H1 (cell line): Measurements from ENCODE around the gene CATSPERD. TPM values are rescaled to one million over a fixed set of nuclear protein-coding genes. Genes with fewer than 3 reads are reported as not detected.

Experiments
- CTCF ChIA-PET: fragments of 300-600 bp; sonication (Branson Sonifier 250); formaldehyde crosslinking; loops from one replicate; lab custom pipeline; 2021; ENCODE audit not compliant: partially characterized antibody; lab: Charles Lee
- POLR2A ChIA-PET: fragments of 300-600 bp; sonication (Branson Sonifier 250); formaldehyde crosslinking; loops from one replicate; lab custom pipeline; 2021; ENCODE audit warnings: inconsistent platforms; ENCODE audit not compliant: partially characterized antibody; lab: Charles Lee
- DNase-seq, 2 experiments: peaks; one replicate each; pipeline versions ENCODE4 v3.0.0 to v3.0.0-alpha.2; 2010 to 2022; ENCODE audit warnings: low spot score in 2 of 2, low read depth in 1 of 2, mixed read lengths in 1 of 2
- FAIRE-seq: peaks from 2 replicates; lab custom pipeline; 2011; peaks lifted over from hg19 to GRCh38; lab: Jason Lieb, UNC
- H2AFZ ChIP-seq: 2 replicates; pipeline ENCODE4 v1.8.1; 2012; ENCODE audit warnings: low read length, inconsistent platforms
- H2AK5ac ChIP-seq: 2 replicates; pipeline ENCODE4 v1.6.1; 2013; ENCODE audit warnings: low read depth, low read length
- H2BK120ac ChIP-seq: replicated peaks from 2 replicates; pipeline ENCODE3; 2013; ENCODE audit warnings: low read depth, low read length, inconsistent platforms
- H2BK12ac ChIP-seq: 2 replicates; pipeline ENCODE4 v1.6.1; 2013; ENCODE audit warnings: low read depth, low read length
- H2BK15ac ChIP-seq: 2 replicates; pipeline ENCODE4 v1.6.1; 2013; ENCODE audit warnings: low read length
- H2BK20ac ChIP-seq: 2 replicates; pipeline ENCODE4 v1.6.1; 2013; ENCODE audit warnings: low read length
- H2BK5ac ChIP-seq: 2 replicates; pipeline ENCODE4 v1.6.1; 2013; ENCODE audit warnings: low read depth, low read length
- H3K14ac ChIP-seq: 2 replicates; pipeline ENCODE4 v1.6.1; 2013; ENCODE audit warnings: inconsistent platforms; ENCODE audit not compliant: insufficient read length
- H3K18ac ChIP-seq: 2 replicates; pipeline ENCODE4 v1.6.1; 2013; ENCODE audit warnings: low read length; ENCODE audit errors: extremely low read depth
- H3K23ac ChIP-seq: 2 replicates; pipeline ENCODE4 v1.6.1; 2013; ENCODE audit warnings: inconsistent platforms; ENCODE audit not compliant: insufficient read length
- H3K23me2 ChIP-seq: 2 replicates; pipeline ENCODE4 v1.6.1; 2013; ENCODE audit warnings: low read depth, low read length
- H3K27ac ChIP-seq: 2 replicates; pipeline ENCODE4 v1.6.1; 2011; ENCODE audit warnings: low read depth, low read length, inconsistent platforms
- H3K27me3 ChIP-seq, 4 experiments: replicated peaks in 1 of 4; 1 replicate in 1 of 4; 2 replicates in 3 of 4; pipeline versions ENCODE4 v1.6.1 to v1.8.1; 2011 to 2013; ENCODE audit warnings: low read length in 3 of 4, mild to moderate bottlenecking in 3 of 4, inconsistent platforms in 2 of 4, mixed read lengths in 2 of 4, moderate library complexity in 1 of 4; ENCODE audit not compliant: control insufficient read depth in 3 of 4, insufficient read depth in 3 of 4; ENCODE audit errors: extremely low read depth in 1 of 4
- H3K36me3 ChIP-seq, 4 experiments: 2 replicates each; pipeline versions ENCODE4 v1.6.1 to v1.8.1; 2011 to 2013; ENCODE audit warnings: mild to moderate bottlenecking in 4 of 4, low read length in 3 of 4, moderate library complexity in 2 of 4, control low read depth in 1 of 4, inconsistent platforms in 1 of 4; ENCODE audit not compliant: insufficient read depth in 4 of 4, control insufficient read depth in 2 of 4
- H3K4ac ChIP-seq: replicated peaks from 2 replicates; pipeline ENCODE3; 2013; ENCODE audit warnings: low read length, low read depth, mixed read lengths, inconsistent platforms; ENCODE audit not compliant: insufficient read length
- H3K4me1 ChIP-seq, 4 experiments: replicated peaks in 1 of 4; 1 replicate in 1 of 4; 2 replicates in 3 of 4; pipeline versions ENCODE4 v1.6.1 to v1.8.1; 2011 to 2013; ENCODE audit warnings: low read length in 3 of 4, inconsistent platforms in 2 of 4, mixed read lengths in 1 of 4; ENCODE audit not compliant: insufficient read depth in 4 of 4, control insufficient read depth in 3 of 4
- H3K4me2 ChIP-seq, 2 experiments: 2 replicates each; pipeline versions ENCODE4 v1.6.1 to v1.8.1; 2011 to 2013; ENCODE audit warnings: low read depth in 2 of 2, low read length in 2 of 2, control low read depth in 1 of 2, inconsistent platforms in 1 of 2, mild to moderate bottlenecking in 1 of 2; ENCODE audit not compliant: insufficient read depth in 1 of 2
- H3K4me3 ChIP-seq, 4 experiments: fragments of 200-600, 300-600 bp in 1 of 4; sonication (generic), shearing (Covaris generic), sonication (Bioruptor Twin) in 1 of 4; 2 replicates each; pipeline versions ENCODE4 v1.5.1 to v1.8.1; 2011 to 2016; ENCODE audit warnings: low read length in 4 of 4, low read depth in 3 of 4, control low read depth in 2 of 4, inconsistent platforms in 2 of 4, mild to moderate bottlenecking in 2 of 4, mixed read lengths in 1 of 4, moderate library complexity in 1 of 4; ENCODE audit not compliant: insufficient read depth in 2 of 4; ENCODE audit errors: extremely low read depth in 1 of 4
- H3K56ac ChIP-seq: replicated peaks from 2 replicates; pipeline ENCODE3; 2013; ENCODE audit warnings: low read depth, mild to moderate bottlenecking, mixed read lengths, low read length, inconsistent platforms; ENCODE audit not compliant: insufficient read length
- H3K79me1 ChIP-seq: 2 replicates; pipeline ENCODE4 v1.6.1; 2013; ENCODE audit warnings: low read depth, low read length, control low read depth
- H3K79me2 ChIP-seq, 2 experiments: 2 replicates each; pipeline versions ENCODE4 v1.6.1 to v1.8.1; 2012 to 2013; ENCODE audit warnings: low read length in 2 of 2, mild to moderate bottlenecking in 2 of 2, inconsistent platforms in 1 of 2; ENCODE audit not compliant: insufficient read depth in 2 of 2, control insufficient read depth in 1 of 2
- H3K9ac ChIP-seq, 4 experiments: replicated peaks in 1 of 4; 1 replicate in 1 of 4; 2 replicates in 3 of 4; pipeline versions ENCODE4 v1.6.1 to v1.8.1; 2011 to 2013; ENCODE audit warnings: low read depth in 3 of 4, low read length in 3 of 4, control low read depth in 2 of 4, mild to moderate bottlenecking in 2 of 4, moderate library complexity in 2 of 4, inconsistent platforms in 1 of 4; ENCODE audit errors: extremely low read depth in 1 of 4
- H3K9me3 ChIP-seq, 2 experiments: 2 replicates each; pipeline versions ENCODE4 v1.6.1 to v1.8.1; 2012 to 2013; ENCODE audit warnings: mild to moderate bottlenecking in 2 of 2, moderate library complexity in 2 of 2, control low read depth in 1 of 2, inconsistent platforms in 1 of 2, low read depth in 1 of 2, low read length in 1 of 2, mixed read lengths in 1 of 2; ENCODE audit not compliant: insufficient read depth in 2 of 2
- H4K20me1 ChIP-seq, 2 experiments: replicated peaks in 1 of 2; 2 replicates each; pipeline versions ENCODE3 to v1.8.1; 2011 to 2013; ENCODE audit warnings: inconsistent platforms in 2 of 2, low read length in 2 of 2, mild to moderate bottlenecking in 1 of 2; ENCODE audit not compliant: insufficient read depth in 2 of 2, control insufficient read depth in 1 of 2
- H4K5ac ChIP-seq: 2 replicates; pipeline ENCODE4 v1.6.1; 2013; ENCODE audit warnings: low read length, low read depth, mixed read lengths, inconsistent platforms; ENCODE audit not compliant: insufficient read length
- H4K8ac ChIP-seq: 2 replicates; pipeline ENCODE4 v1.8.0; 2013; ENCODE audit warnings: mild to moderate bottlenecking, moderate library complexity, low read length, inconsistent platforms; ENCODE audit not compliant: insufficient read depth; ENCODE audit errors: extremely low read depth
- H4K91ac ChIP-seq: replicated peaks from 2 replicates; pipeline ENCODE3; 2013; ENCODE audit warnings: low read length, mixed read lengths, inconsistent platforms; ENCODE audit not compliant: insufficient read length
- E2F6 ChIP-seq: IDR thresholded peaks from 2 replicates; pipeline ENCODE4 v1.6.1; 2012; ENCODE audit warnings: inconsistent platforms
- EZH2 ChIP-seq: fragments of 200-600 bp; sonication (generic); IDR thresholded peaks from 2 replicates; pipeline ENCODE4 v1.7.1; 2012; ENCODE audit warnings: low read depth, mild to moderate bottlenecking, moderate library complexity, low read length, inconsistent platforms; ENCODE audit not compliant: severe bottlenecking
- KDM5A ChIP-seq: fragments of 200-600 bp; IDR thresholded peaks from 2 replicates; pipeline ENCODE4 v1.7.1; 2012; ENCODE audit warnings: mild to moderate bottlenecking, low read length, inconsistent platforms, mixed read lengths
- MAX ChIP-seq: IDR thresholded peaks from 2 replicates; pipeline ENCODE4 v1.6.1; 2012; ENCODE audit warnings: inconsistent platforms
- TAF7 ChIP-seq: optimal IDR thresholded peaks from 2 replicates; pipeline ENCODE3; 2011; ENCODE audit warnings: low read depth, mild to moderate bottlenecking, inconsistent platforms, low read length, moderate library complexity, borderline replicate concordance
- TEAD4 ChIP-seq: IDR thresholded peaks from 2 replicates; pipeline ENCODE4 v1.6.1; 2012; ENCODE audit warnings: low read depth, low read length, inconsistent platforms, mixed read lengths
- WGBS, 2 experiments: shearing (Covaris generic) in 1 of 2; methylation state at CpG; one replicate each; pipeline versions ENCODE4 v1.1.6 to v1.1.7; 2013 to 2015; ENCODE audit warnings: low lambda C conversion rate in 2 of 2, mixed read lengths in 2 of 2, inconsistent platforms in 1 of 2, low coverage in 1 of 2, missing lambda C conversion rate in 1 of 2; ENCODE audit not compliant: insufficient replicate concordance in 2 of 2, insufficient coverage in 1 of 2, insufficient read length in 1 of 2; ENCODE audit errors: extremely low coverage in 1 of 2, missing lambda C conversion rate in 1 of 2; 5-methylcytosine and 5-hydroxymethylcytosine counted together
- polyA plus RNA-seq, 7 experiments: library from polyadenylated mRNA; depleted of rRNA in 3 of 7; stranded (reverse) in 5 of 7; unstranded in 2 of 7; fragments of >200 nt in 5 of 7; fragments of 200-250 nt in 2 of 7; gene quantifications; 1 replicate in 5 of 7; 2 replicates in 1 of 7; 4 replicates in 1 of 7; pipeline versions ENCODE4 v1.2.1 to v1.2.3, GENCODE V29; 2011 to 2013; ENCODE audit warnings: missing spikeins in 2 of 7, mixed read lengths in 2 of 7
- total RNA-seq: library from RNA; stranded (reverse); fragmentation: NEBNext Ultra II Directional; extraction: Animal tissue kit (Norgen Biotek cat#: 25700); gene quantifications from 2 replicates; pipeline ENCODE4 v1.2.1, GENCODE V29; 2021

The CATSPERD gene
- total and polyA plus RNA-seq, 2 of the 8 experiments (the other 6 are each of a cell fraction or from before 2014, with no cell fraction given): 0.12 TPM; not detected in 1

- peak overlapping the region; percentile 69 for H2AFZ ChIP-seq
- no peak overlapping the region for H2AK5ac ChIP-seq
- peak overlapping the region; percentile 93; the same call in 1 of the 2 replicates for H2BK20ac ChIP-seq
- no peak overlapping the region for H3K14ac ChIP-seq
- DNase-seq (no peak), FAIRE-seq (no peak)
- H3K9ac ChIP-seq: no peak overlapping the region; a peak in 1 of 7 replicates
- peak overlapping the region; percentile 95 for H4K91ac ChIP-seq
- CTCF ChIA-PET: interaction anchor here (0.6 to 2.4 kb wide), 47 partner anchors 8 to 245 kb away, joined by 3 to 58 read pairs (median 5); partner anchors contain the start of genes CAPS, CATSPERD, DUS3L and LONP1
- peak overlapping the region; percentile 55 for H3K18ac ChIP-seq
- peaks cover 0 to 6% of the 10 kb centered on the region in 2 experiments for H4K20me1 ChIP-seq
- no peaks in the 10 kb centered on the region for H3K9me3 ChIP-seq
- H4K8ac ChIP-seq: no peak overlapping the region
- peak overlapping the region; percentile 86; the same call in 1 of the 2 replicates for H2BK12ac ChIP-seq
- peaks cover 2 to 16% (median 8%) of the 10 kb centered on the region in 4 experiments; a peak in 6 of 7 replicates for H3K27me3 ChIP-seq
- peak overlapping the region; percentile 12 for H2BK120ac ChIP-seq
- H3K4me1 ChIP-seq: peaks cover 0 to 18% (median 10%) of the 10 kb centered on the region in 4 experiments; a peak in 5 of 7 replicates
- H3K4me3 ChIP-seq: peak overlapping the region in 3 of 4 experiments; percentile 2 to 57 (median 26); a peak in 6 of 8 replicates
- POLR2A ChIA-PET: interaction anchor here (0.8 to 3.4 kb wide), 11 partner anchors 8 to 112 kb away, joined by 3 to 35 read pairs (median 6); partner anchors contain the start of genes CATSPERD, DUS3L, LONP1 and NDUFA11
- peaks cover 7% of the 10 kb centered on the region for H3K23me2 ChIP-seq
- no peaks in the 10 kb centered on the region; a peak in 1 of 4 replicates for H3K79me2 ChIP-seq
- no peak overlapping the region for H3K27ac ChIP-seq
- TF ChIP-seq MAX (peak; percentile 99), KDM5A (no peak), E2F6 (no peak), TEAD4 (peak; percentile 54; the same call in 1 of the 2 replicates), TAF7 (peak; percentile 5), EZH2 (peak; percentile 32)
- H3K23ac ChIP-seq: no peak overlapping the region
- peak overlapping the region; percentile 57 for H4K5ac ChIP-seq
- H3K4me2 ChIP-seq: peak overlapping the region; percentile 0 to 68; a peak in 3 of 4 replicates
- H3K36me3 ChIP-seq: no peaks in the 10 kb centered on the region
- peak overlapping the region; percentile 92 for H2BK15ac ChIP-seq
- H2BK5ac ChIP-seq: peak overlapping the region; percentile 19; the same call in 1 of the 2 replicates
- WGBS, 2 experiments: 19% methylated on average over 8 of the region's 8 CpGs; no CpG with 5 or more reads in 1 of the 2 experiments
- H3K79me1 ChIP-seq: peaks cover 4% of the 10 kb centered on the region; the same call in 1 of the 2 replicates
- H3K4ac ChIP-seq: peak overlapping the region; percentile 74
- no peak overlapping the region for H3K56ac ChIP-seq
Observed at GRCh38 chr19:5803441-5803751, 83.0 kb downstream of the CATSPERD start.
